IPS-NIHi11 (cell line): ENCODE data around the gene SEZ6L2.
"Not testable (repeated sequence)": the region's sequence is repeated elsewhere in the genome, so short reads cannot be mapped to it uniquely, and the experiment has no call there.

ENCODE experiments used
- DNase-seq: peaks from one replicate; pipeline ENCODE4 v3.0.0; 2012; ENCODE audit warnings: mixed read lengths, low spot score

SEZ6L2 gene

DNA sequence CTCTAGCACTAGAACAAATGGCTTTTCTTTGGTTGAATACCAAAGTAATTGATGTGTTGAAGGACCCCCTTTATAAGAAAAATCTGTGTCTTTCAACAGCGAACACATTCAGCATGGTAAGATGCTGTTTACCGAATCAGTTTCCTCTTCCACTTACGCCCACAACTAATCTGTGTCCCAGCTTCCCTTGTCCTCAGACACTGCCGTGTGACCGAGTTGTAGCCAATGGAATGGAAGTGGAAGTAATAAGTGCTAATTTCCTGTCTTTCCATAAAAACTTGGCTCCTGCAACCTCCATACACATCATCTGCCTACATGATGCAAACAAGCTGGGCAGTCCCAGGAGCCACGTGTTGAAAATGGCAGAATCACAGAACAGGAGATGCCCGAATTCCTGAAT is 46.7 kb downstream of the SEZ6L2 start:
- DNase-seq = no peak

- DNase-seq = no peak
These were observed 48.4 kb downstream of the SEZ6L2 start for GRCh38 chr16:29850998-29851397.

- peak; percentile 60 for DNase-seq
These were observed 49.8 kb downstream of the SEZ6L2 start for GRCh38 chr16:29849505-29849904.

DNA sequence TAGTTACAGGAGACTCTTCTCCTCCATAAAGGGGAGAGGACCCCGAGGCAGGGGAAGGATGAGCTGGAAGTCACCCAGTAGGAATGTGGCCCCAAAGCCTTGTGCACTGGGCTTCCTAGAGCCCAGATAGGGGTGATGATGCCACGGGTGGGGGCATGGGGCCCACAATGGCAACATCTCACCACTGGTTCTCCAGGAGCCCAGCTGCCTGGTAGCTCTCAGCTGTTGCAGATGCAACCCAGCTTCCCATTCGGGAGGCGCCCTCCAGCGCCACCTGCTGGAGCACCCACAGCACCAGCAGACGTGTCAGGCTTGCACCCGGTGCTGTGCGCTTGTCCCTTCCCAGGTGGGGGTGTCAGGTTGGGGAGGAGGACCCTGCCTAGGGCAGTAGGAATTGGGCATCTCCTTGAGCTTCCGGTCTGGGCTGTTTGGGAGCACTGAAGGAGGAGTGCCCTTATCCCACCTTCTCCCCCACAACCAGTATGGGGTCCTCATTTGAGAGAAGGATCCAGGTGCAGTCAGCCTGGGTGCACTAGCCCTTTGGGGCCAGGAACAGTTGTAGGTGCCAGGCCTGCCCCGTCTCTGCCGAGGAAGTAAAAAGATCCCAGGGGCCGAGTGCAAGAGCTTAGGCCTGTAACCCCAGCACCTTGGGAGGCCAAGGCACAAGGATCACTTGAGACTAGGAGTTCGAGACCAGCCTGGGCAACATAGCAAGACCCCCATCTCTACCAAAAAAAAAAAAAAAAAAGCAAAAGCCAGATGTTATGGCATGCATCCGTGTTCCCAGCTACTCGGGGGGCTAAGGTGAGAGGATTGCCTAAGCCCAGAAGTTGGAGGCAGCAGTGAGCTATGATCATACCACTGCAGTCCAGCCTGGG is 50.7 kb downstream of the SEZ6L2 start:
- DNase-seq = peak; percentile 84

DNA sequence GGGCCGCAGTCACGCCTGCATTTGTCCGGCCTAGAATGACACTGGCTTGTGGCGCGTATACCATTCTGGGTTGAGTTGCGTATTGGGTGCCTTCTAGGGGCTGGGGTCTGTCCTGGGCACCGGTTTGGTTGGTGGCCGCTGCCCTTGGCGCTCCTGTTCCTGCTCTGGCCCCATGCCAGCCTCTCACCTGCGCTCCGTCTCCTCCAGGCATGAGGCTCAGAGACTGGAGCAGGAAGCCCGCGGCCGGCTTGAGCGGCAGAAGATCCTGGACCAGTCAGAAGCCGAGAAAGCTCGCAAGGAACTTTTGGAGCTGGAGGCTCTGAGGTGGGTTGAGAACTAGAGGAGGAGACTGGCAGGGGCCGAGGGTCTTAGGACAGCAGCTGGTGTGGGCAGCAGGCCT is 53.7 kb downstream of the SEZ6L2 start:
- DNase-seq = no peak

- DNase-seq = no peak
These were observed 54.6 kb downstream of the SEZ6L2 start for GRCh38 chr16:29844575-29845331.

DNA sequence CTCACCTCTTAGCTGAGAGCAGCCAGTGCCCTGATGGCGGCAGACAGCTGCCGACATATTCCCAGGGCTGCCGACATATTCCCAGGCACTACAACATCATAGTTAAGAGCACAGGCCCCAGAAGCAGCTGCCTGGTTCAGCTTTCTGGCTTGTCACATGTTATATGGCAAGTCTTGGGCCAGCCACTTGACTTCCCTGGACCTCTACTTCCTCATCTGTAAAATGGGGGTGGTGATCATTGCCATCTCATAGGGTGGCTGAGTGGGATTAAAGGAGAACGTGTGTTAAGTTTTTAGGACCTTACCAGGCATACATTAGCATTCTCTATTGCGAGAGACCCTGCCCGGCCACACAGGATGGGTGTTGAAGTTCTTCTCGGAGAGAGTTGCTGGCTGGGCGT is 55.4 kb downstream of the SEZ6L2 start:
- DNase-seq = no peak

DNA sequence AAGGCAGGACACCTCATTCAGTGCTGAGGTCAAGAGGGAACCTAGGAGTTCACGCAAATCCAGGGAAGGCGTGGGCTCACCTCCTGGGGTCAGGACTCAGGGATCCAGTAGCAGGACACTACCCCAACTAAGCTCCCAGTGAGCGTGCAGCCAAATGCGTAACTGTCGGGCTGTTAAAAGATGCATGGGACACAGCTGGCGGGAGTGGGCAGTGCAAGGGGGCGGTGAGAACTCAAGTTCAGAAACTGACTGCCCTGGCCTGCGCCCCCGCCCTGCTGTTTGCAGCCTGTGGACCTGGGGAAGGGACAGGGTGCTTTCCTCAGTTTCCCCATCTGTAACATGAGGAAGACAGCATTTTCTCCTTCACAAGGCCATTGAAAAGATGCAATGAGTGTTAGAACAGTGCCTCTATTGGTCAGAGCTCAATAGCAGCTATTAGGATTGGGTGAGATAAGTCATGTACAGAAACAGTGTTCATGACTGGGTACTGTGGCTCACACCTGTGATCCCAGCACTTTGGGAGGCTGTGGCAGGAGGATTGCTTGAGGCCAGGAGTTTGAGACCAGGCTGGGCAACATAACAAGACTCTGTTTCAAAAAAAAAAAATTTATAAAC is 56.5 kb downstream of the SEZ6L2 start:
- DNase-seq = no peak

- no peak for DNase-seq
These were observed 57.7 kb downstream of the SEZ6L2 start for GRCh38 chr16:29841631-29842030.

- no peak for DNase-seq
These were observed 59.1 kb downstream of the SEZ6L2 start for GRCh38 chr16:29840240-29840639.

DNA sequence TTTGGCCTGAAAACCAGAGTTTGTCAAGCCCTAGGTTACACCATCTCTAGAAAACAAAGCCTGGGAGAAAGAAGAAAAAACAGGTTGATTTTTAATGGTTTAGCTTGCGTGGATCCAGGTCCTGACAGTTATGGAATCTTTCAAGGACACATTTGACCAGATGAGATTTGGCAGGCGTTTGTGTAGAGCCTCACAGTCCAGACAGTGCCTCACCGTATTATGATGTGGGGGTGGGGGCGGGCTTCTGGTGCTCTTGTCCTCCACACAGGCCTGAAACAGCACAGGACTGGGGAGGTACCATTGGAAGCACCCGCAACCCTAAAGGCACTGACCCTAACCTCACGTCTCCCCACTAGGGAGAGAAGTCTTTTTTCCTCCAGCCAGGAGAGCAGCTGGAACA is 59.5 kb downstream of the SEZ6L2 start:
- no peak for DNase-seq

DNA sequence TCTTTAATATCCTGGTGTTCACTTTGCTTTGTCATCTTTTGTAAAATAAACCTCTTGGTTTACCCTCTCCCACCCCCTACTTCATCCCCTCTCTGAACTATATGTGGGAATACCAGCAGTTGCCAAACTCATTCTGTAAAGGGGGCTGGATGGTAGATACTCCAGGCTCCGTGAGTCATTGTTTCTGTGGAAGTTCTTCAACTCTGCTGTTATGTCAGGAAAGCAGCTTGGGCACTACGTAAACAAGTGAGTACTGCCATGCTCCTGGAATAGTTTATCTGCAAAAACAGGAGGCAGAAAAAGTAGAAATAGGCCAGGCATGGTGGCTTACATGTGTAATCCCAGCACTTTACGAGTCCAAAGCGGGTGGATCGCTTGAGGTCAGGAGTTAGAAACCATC is 61.5 kb downstream of the SEZ6L2 start:
- DNase-seq = no peak

GRCh38 chr16:29836623-29837022 is 62.7 kb downstream of the SEZ6L2 start:
- DNase-seq = no peak

DNA sequence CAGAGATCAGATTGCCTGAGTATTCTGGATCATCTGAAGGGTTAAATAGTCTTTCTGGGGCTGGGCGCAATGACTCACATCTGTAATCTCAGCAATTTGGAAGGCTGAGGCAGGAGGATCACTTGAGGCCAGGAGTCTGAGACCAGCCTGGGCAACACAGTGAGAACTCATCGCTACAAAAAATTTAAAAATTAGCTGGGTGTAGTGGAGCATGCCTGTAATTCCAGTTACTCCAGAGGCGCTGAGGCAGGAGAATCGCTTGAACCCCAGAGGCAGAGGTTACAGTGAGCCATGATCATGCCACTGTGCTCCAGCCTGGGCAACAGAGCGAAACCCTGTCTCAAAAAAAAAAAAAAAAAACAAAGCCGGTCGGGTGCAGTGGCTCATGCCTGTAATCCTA is 63.4 kb downstream of the SEZ6L2 start:
- no peak for DNase-seq

DNA sequence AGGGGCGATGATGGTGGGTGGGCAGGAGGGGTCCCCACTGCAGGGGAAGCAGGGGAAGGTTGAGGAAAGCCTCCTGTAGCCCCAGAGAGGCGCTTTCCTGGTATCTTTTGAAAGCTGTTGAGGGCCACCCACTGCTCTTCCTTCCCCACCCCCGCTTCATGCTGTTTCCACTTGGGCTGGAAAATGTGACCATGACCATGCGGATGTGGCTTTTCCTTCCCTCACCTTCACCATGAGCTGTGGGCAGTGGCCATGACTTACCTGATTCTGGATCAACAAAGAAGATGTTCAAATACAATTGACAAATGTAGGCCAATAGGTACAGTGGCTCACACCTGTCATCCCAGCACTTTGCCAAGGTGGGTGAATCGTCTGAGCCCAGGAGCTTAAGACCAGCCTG is 65.3 kb downstream of the SEZ6L2 start:
- no peak for DNase-seq

DNA sequence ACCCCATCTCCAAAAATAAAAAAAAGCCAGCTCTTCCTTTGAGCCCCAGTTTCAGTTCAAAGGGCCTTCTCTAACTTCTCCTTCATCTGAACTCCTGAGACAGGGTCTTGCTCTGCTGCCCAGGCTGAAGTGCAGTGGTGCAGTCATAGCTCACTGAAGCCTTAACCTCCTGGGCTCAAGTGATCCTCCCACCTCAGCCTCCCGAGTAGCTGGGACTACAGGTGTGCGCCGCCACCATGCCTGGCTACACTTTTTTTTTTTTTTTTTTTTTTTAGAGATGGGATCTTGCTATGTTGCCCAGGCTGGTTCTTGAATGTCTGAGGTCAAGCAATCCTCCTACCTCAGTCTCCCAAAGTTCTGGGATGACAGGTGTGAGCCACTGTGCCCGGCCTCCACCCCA is 66.1 kb downstream of the SEZ6L2 start:
- DNase-seq = not testable (repeated sequence)

DNA sequence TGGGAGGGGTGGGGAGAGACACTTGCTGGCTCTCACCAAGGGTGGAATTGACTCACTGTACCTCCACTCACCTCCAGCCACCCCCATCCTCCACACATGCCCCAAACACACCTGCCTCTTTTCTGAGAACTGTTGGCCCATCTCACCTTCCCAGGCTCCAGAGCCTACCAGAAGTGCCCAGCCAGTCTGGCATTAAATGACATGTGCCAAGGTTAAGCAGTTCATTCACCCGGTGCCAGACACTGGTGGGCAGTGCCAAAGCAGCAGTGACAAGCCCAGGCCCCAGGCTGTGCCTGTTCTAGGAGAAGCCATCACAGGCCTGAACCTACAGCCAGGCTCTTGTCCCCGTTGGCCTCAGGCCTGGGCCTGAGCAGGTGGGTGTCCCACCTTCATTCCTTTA is 67.9 kb downstream of the SEZ6L2 start:
- DNase-seq = no peak

GRCh38 chr16:29830774-29831173 is 68.6 kb downstream of the SEZ6L2 start:
- no peak for DNase-seq

GRCh38 chr16:29826342-29826695 is 73.0 kb downstream of the SEZ6L2 start:
- DNase-seq = no peak

- DNase-seq = no peak
These were observed 74.0 kb downstream of the SEZ6L2 start for GRCh38 chr16:29825145-29826044.

DNA sequence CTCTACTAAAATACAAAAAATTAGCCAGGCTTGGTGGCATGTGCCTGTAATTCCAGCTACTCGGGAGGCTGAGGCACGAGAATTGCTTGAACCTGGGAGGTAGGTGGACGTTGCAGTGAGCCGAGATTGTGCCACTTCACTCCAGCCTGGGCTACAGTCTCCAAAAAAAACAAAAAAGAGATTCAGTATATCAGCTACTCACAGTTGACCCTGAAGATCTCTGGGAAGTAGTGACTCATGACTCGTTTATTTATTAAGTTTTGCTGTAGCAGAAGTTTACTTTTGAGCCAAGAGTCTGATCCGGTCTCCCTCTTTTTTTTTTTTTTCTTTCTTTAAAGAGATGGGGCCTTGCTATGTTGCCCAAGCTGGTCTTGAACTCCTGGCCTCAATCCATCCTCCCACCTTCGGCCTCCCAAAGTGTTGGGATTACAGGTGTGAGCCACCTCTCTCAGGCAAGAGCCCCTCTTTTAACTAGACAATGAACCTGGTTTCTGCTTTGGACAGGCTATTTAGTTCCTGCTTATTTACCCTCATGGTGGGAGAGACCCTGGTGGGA is 74.7 kb downstream of the SEZ6L2 start:
- DNase-seq = no peak

DNA sequence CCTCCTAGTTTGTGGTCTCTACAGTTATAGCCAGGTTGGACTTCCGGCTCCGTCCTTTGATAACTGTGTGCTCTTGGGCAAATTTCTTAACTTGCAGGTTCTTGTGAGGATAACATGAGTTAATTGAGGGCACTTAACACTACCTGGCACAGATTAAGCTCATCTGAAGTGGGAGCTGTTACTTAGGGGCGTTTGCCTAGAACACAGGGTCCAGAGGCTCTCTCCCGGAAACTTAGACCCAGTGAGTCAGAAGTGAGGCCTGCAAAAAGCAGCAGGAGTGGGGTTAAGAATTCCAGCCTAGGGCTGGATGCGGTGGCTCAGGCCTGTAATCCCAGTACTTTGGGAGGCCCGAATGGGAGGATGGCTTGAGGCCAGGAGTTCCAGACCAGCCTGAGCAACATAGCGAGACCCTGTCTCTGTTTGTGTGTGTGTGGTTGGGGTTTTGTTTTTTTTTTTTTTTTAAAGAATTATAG is 77.7 kb downstream of the SEZ6L2 start:
- DNase-seq = no peak
